Activated CD8-positive, alpha-beta memory T cell treated with anti-CD3 and anti-CD28 coated beads for 4 hours (primary cell): ENCODE data around the gene CAMKMT.
"Not testable (repeated sequence)": the region's sequence is repeated elsewhere in the genome, so short reads cannot be mapped to it uniquely, and the experiment has no call there.

ENCODE experiments used
- DNase-seq, 2 donors: peaks; one replicate each; pipeline ENCODE4 v3.0.0-alpha.2; 2020; ENCODE audit warnings: low read depth in 2 of 2

The CAMKMT gene

GRCh38 chr2:44498551-44498950 lies 136.8 kb downstream of the CAMKMT start:
- no peak for DNase-seq

- DNase-seq, result not testable (repeated sequence)
Observed at GRCh38 chr2:44505664-44506063, 143.9 kb downstream of the CAMKMT start.

GRCh38 chr2:44510246-44510645 lies 148.5 kb downstream of the CAMKMT start:
- DNase-seq, result no peak

DNA sequence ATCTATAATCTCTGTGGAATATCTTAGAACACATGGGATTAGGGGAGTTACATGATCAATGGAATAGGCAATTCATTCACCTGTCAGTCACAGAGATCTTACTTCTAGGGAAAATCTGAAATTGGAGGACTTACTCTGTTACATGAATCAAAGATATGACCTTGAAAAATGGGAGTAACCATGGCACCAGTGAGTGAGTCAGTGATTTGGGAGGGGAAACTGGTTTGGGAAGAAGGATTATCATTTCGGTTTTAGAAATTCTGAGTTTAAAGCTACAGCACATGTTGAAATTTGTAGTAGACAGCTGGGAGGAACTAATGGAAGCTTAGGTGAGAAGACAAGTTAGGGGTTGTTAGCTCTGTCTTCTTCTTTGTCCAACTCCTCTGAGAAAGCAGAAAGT lies 153.7 kb downstream of the CAMKMT start:
- no peak for DNase-seq

GRCh38 chr2:44519026-44519425 lies 157.3 kb downstream of the CAMKMT start:
- no peak for DNase-seq

DNA sequence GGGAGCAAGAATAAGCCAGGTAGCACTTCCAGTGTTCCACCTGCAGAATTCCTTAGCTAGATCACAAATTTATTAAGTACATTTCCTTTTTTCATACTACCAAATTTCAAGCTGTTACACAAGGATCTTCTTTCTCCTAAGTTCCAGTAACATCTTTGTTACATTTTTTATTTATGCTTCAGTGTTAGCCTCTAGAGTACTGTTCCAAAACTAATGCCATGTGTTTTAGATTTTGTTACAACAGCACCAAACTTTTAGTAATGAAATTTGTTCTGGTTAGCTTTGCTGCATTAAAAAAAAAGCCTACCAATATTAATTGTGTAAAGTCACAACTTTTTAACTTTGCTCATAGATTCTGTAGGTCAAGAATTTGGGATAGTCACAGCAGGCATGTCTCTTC lies 161.1 kb downstream of the CAMKMT start:
- no peak for DNase-seq

- DNase-seq, result no peak
Observed at GRCh38 chr2:44524347-44524926, 162.7 kb downstream of the CAMKMT start.

DNA sequence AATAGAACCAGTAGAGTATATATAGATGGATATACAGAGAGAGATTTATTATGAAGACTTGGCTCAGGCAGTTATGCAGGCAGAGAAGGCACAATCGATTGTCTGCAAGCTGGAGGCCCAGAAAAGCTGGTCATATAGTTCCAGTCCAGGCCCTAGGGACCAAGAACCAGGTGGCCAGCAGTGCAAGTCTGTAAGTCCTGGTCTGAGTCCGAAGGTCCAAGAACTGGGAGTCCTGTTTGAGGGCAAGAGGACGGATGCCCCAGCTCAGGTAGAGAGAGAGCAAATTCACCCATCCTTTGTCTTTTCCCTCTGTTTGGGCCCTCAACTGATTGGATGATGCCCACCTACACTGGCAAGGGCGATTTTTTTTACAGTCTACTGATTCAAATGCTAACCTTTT lies 164.6 kb downstream of the CAMKMT start:
- no peak for DNase-seq

- no peak for DNase-seq
Observed at GRCh38 chr2:44528595-44528994, 166.8 kb downstream of the CAMKMT start.

GRCh38 chr2:44529448-44529847 lies 167.7 kb downstream of the CAMKMT start:
- DNase-seq, result no peak

- DNase-seq, result no peak
Observed at GRCh38 chr2:44531289-44531688, 169.5 kb downstream of the CAMKMT start.

- no peak for DNase-seq
Observed at GRCh38 chr2:44532031-44532430, 170.3 kb downstream of the CAMKMT start.

GRCh38 chr2:44533508-44533907 lies 171.8 kb downstream of the CAMKMT start:
- DNase-seq, result no peak

GRCh38 chr2:44535376-44535775 lies 173.6 kb downstream of the CAMKMT start:
- no peak for DNase-seq

DNA sequence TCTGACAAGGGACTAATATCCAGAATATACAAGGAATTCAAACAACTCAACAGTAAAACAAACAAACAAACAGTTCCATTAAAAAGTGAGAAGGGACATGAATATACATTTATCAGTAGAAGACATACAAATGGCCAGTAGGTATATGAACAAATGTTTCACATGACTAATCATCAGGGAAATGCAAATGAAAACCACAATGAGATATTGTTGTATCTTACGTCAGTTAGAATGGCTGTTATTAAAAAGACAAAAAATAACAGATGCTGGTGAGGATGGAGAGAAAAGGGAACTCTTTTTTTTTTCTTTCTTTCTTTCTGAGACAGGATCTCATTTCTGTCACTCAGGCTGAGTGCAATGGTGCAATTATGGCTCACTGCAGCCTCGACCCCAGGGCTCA lies 175.5 kb downstream of the CAMKMT start:
- no peak for DNase-seq

DNA sequence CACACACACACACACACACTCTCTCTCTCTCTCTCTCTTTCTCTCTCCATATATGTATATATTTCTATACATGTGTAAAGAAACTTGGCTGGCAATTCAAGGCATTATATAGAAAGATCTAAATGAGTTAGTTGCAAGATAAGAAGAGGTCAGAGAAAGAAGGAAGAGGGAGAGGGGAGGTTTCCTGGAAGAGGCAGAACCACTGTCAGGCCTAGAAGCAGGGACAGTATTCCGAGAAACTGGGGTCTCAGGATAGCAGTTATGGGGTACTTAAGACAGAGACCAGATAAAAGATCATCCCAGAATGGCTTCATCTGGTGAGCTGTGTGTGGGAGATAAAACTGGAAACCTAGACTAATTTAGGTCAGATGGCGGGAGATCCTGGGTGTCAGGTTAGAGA lies 180.8 kb downstream of the CAMKMT start:
- no peak for DNase-seq

- DNase-seq, result no peak
Observed at GRCh38 chr2:44543773-44544725, 182.3 kb downstream of the CAMKMT start.

GRCh38 chr2:44545005-44545404 lies 183.3 kb downstream of the CAMKMT start:
- DNase-seq, result no peak

GRCh38 chr2:44546459-44547127 lies 184.8 kb downstream of the CAMKMT start:
- DNase-seq, result no peak

DNA sequence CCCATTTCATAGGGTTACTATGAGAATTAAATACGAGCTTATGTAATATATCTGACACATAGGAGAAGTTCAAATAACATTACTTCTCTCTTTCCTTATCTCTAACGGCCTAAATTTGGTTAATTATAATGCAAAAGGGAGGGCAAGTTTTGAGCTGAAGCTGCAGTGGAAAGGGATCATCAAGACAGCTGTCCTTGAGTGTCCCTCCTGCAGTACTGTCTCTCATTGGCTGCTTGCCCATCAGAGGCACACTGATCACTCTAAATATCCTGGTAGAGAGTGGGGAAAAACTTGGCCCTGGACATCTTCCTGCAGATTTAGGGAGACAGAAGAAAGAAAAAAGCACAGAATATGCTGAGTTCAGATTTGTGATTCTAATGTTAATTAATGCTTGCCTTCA lies 186.0 kb downstream of the CAMKMT start:
- DNase-seq, result no peak

- no peak for DNase-seq
Observed at GRCh38 chr2:44548221-44549098, 186.7 kb downstream of the CAMKMT start.

DNA sequence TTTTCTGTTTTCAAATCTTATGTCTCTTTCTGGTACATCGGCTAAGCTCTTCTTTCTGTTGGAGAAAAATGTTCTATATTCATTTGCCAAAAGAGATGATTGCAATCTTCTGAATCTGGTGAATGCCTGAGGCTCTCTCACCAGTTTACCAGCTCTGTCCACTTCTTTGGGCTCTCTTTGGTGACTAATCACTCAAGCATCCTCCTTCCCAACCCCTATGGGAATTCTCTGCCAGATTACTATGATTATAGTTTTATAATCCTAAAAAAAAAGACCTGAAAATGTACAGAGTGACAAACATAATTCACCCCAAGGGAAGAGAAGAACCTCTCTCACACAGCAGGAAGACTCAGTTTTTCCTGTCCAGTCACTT lies 187.3 kb downstream of the CAMKMT start:
- DNase-seq, result no peak
